ENCODE results near the gene PTPRG. TPM values are rescaled to one million over a fixed set of nuclear protein-coding genes. Genes with fewer than 3 reads are reported as not detected.
A peak's percentile ranks its signal among the peaks of the same experiment; 100 is the strongest.

The PTPRG gene
- total RNA-seq, 1 donor from 2014 or later: 44.3 TPM

- H3K4me3 Mint-ChIP-seq (ENCODE audit: low read depth): no peak overlapping the region
- no peak overlapping the region for H3K27ac Mint-ChIP-seq
- no peak for DNase-seq (ENCODE audit: low spot score, unreplicated experiment)
- peaks cover 10% of the 10 kb centered on the region for H3K4me1 Mint-ChIP-seq (ENCODE audit: low read depth)
- H3K27me3 Mint-ChIP-seq: no peaks in the 10 kb centered on the region
- no peaks in the 10 kb centered on the region for H3K9me3 Mint-ChIP-seq (ENCODE audit: low read depth)
- no peak for TF ChIP-seq CTCF (IDR thresholded peaks at IDR 0.05; ENCODE audit: unreplicated experiment)
- peaks cover 2% of the 10 kb centered on the region for H3K36me3 Mint-ChIP-seq (ENCODE audit: insufficient read depth)
These were observed 235.5 kb downstream of the PTPRG start for GRCh38 chr3:61796911-61797310.

- no peak overlapping the region for H3K4me3 Mint-ChIP-seq (ENCODE audit: low read depth)
- peak overlapping the region; percentile 24 for H3K27ac Mint-ChIP-seq
- no peak for DNase-seq (ENCODE audit: low spot score, unreplicated experiment)
- H3K4me1 Mint-ChIP-seq (ENCODE audit: low read depth): peaks cover 22% of the 10 kb centered on the region
- H3K27me3 Mint-ChIP-seq: no peaks in the 10 kb centered on the region
- H3K9me3 Mint-ChIP-seq (ENCODE audit: low read depth): no peaks in the 10 kb centered on the region
- peaks cover 2% of the 10 kb centered on the region for H3K36me3 Mint-ChIP-seq (ENCODE audit: insufficient read depth)
- TF ChIP-seq CTCF (IDR thresholded peaks at IDR 0.05; ENCODE audit: unreplicated experiment): no peak
These were observed 241.4 kb downstream of the PTPRG start for GRCh38 chr3:61802772-61803171.

- Mint-ChIP-seq H3K27ac (peak overlapping the region; percentile 22), H3K36me3 (ENCODE audit: insufficient read depth) (peaks cover 2% of the 10 kb centered on the region)
These were observed 242.6 kb downstream of the PTPRG start for GRCh38 chr3:61803983-61804382.

DNA sequence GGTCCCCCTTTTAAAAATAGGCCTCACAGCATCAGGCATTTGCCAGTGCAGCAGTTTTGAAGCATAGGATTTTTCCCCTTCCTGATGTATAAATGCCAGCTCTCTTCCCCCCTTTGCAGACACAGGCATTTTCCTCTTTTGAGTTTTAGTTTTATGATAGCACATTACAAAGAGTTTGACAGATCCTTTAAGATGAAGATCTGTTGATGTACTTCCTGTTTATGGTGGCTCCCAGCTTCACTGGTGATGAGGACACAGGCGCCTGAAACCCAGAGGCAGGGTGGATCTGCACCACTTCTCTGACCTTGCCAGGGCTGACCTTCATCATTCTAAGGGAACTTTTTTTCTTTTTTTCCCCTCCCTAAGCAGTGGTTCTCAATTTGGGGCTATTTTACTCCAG, 243.4 kb downstream of the PTPRG start:
- H3K27me3 Mint-ChIP-seq: no peaks in the 10 kb centered on the region
- H3K36me3 Mint-ChIP-seq (ENCODE audit: insufficient read depth): peaks cover 2% of the 10 kb centered on the region

More at GRCh38 chr3:61803983-61804382, 242.6 kb downstream of the PTPRG start:
- Mint-ChIP-seq H3K9me3 (ENCODE audit: low read depth) (no peaks in the 10 kb centered on the region), H3K4me3 (ENCODE audit: low read depth) (no peak overlapping the region), H3K4me1 (ENCODE audit: low read depth) (peaks cover 29% of the 10 kb centered on the region), H3K27me3 (no peaks in the 10 kb centered on the region)
- no peak for TF ChIP-seq CTCF (IDR thresholded peaks at IDR 0.05; ENCODE audit: unreplicated experiment)
- DNase-seq (ENCODE audit: low spot score, unreplicated experiment): no peak

GRCh38 chr3:61805510-61806080, 244.2 kb downstream of the PTPRG start:
- Mint-ChIP-seq H3K4me1 (ENCODE audit: low read depth) (peaks cover 31% of the 10 kb centered on the region), H3K4me3 (ENCODE audit: low read depth) (no peak overlapping the region), H3K36me3 (ENCODE audit: insufficient read depth) (no peaks in the 10 kb centered on the region), H3K27me3 (no peaks in the 10 kb centered on the region), H3K27ac (no peak overlapping the region), H3K9me3 (ENCODE audit: low read depth) (no peaks in the 10 kb centered on the region)
- no peak for TF ChIP-seq CTCF (IDR thresholded peaks at IDR 0.05; ENCODE audit: unreplicated experiment)
- no peak for DNase-seq (ENCODE audit: low spot score, unreplicated experiment)

More for the DNA sequence above, 243.4 kb downstream of the PTPRG start:
- TF ChIP-seq CTCF (IDR thresholded peaks at IDR 0.05; ENCODE audit: unreplicated experiment): no peak
- Mint-ChIP-seq H3K4me1 (ENCODE audit: low read depth) (peaks cover 29% of the 10 kb centered on the region), H3K27ac (no peak overlapping the region), H3K4me3 (ENCODE audit: low read depth) (no peak overlapping the region), H3K9me3 (ENCODE audit: low read depth) (no peaks in the 10 kb centered on the region)
- no peak for DNase-seq (ENCODE audit: low spot score, unreplicated experiment)
